Testis (tissue), 2 donors: ENCODE data around the gene NOM1.

Experiments
- CTCF ChIP-seq, 3 experiments: fragments of 450-650 bp in 2 of 3; fragments of 200-600 bp in 1 of 3; sonication (generic) in 1 of 3; IDR thresholded peaks; one replicate each; pipeline ENCODE4 v1.5.1; 2016 to 2019; ENCODE audit warnings: antibody characterized with exemption in 3 of 3, mild to moderate bottlenecking in 2 of 3, moderate library complexity in 1 of 3
- POLR2A ChIP-seq: fragments of 450-650 bp; IDR thresholded peaks from one replicate; pipeline ENCODE4 v1.6.1; 2017; ENCODE audit warnings: antibody characterized with exemption, mild to moderate bottlenecking, moderate library complexity

GRCh38 chr7:157018328-157018996 lies 69.0 kb downstream of the NOM1 start:
- TF ChIP-seq CTCF (IDR thresholded peaks at IDR 0.05): no peak
- TF ChIP-seq POLR2A: no peak
